ENCODE data around the gene BABAM2. TPM values are rescaled to one million over a fixed set of nuclear protein-coding genes. Genes with fewer than 3 reads are reported as not detected.

The BABAM2 gene
- total RNA-seq, 1 donor, result 38.4 TPM

- Histone ChIP-seq H3K4me1 (ENCODE audit: insufficient read depth, low read length) (peaks cover 35% of the 10 kb centered on the region), H3K9me3 (ENCODE audit: low read depth, low read length) (no peaks in the 10 kb centered on the region), H3K27me3 (ENCODE audit: insufficient read depth, low read length) (no peaks in the 10 kb centered on the region), H3K4me3 (ENCODE audit: low read length) (no peak overlapping the region)
Observed at GRCh38 chr2:28345619-28346018, 455.1 kb downstream of the BABAM2 start.

- Histone ChIP-seq H3K4me1 (ENCODE audit: insufficient read depth, low read length) (peaks cover 35% of the 10 kb centered on the region), H3K9me3 (ENCODE audit: low read depth, low read length) (no peaks in the 10 kb centered on the region), H3K27me3 (ENCODE audit: insufficient read depth, low read length) (no peaks in the 10 kb centered on the region), H3K4me3 (ENCODE audit: low read length) (no peak overlapping the region)
Observed at GRCh38 chr2:28346587-28346986, 456.1 kb downstream of the BABAM2 start.

- Histone ChIP-seq H3K4me3 (ENCODE audit: low read length) (no peak overlapping the region), H3K27me3 (ENCODE audit: insufficient read depth, low read length) (no peaks in the 10 kb centered on the region), H3K4me1 (ENCODE audit: insufficient read depth, low read length) (peaks cover 34% of the 10 kb centered on the region), H3K9me3 (ENCODE audit: low read depth, low read length) (no peaks in the 10 kb centered on the region)
Observed at GRCh38 chr2:28347193-28347592, 456.7 kb downstream of the BABAM2 start.

GRCh38 chr2:28347596-28347995 is 457.1 kb downstream of the BABAM2 start:
- Histone ChIP-seq H3K27me3 (ENCODE audit: insufficient read depth, low read length) (no peaks in the 10 kb centered on the region), H3K4me1 (ENCODE audit: insufficient read depth, low read length) (peaks cover 30% of the 10 kb centered on the region), H3K9me3 (ENCODE audit: low read depth, low read length) (no peaks in the 10 kb centered on the region), H3K4me3 (ENCODE audit: low read length) (no peak overlapping the region)

GRCh38 chr2:28348149-28348567 is 457.6 kb downstream of the BABAM2 start:
- H3K27me3 ChIP-seq (ENCODE audit: insufficient read depth, low read length), result no peaks in the 10 kb centered on the region
- peaks cover 25% of the 10 kb centered on the region for H3K4me1 ChIP-seq (ENCODE audit: insufficient read depth, low read length)
- no peak overlapping the region for H3K4me3 ChIP-seq (ENCODE audit: low read length)
- no peaks in the 10 kb centered on the region for H3K9me3 ChIP-seq (ENCODE audit: low read depth, low read length)

GRCh38 chr2:28348921-28349320 is 458.4 kb downstream of the BABAM2 start:
- Histone ChIP-seq H3K4me1 (ENCODE audit: insufficient read depth, low read length) (peaks cover 19% of the 10 kb centered on the region), H3K4me3 (ENCODE audit: low read length) (no peak overlapping the region), H3K27me3 (ENCODE audit: insufficient read depth, low read length) (no peaks in the 10 kb centered on the region), H3K9me3 (ENCODE audit: low read depth, low read length) (no peaks in the 10 kb centered on the region)

- H3K9me3 ChIP-seq (ENCODE audit: low read depth, low read length), result no peaks in the 10 kb centered on the region
- H3K4me3 ChIP-seq (ENCODE audit: low read length), result no peak overlapping the region
- H3K4me1 ChIP-seq (ENCODE audit: insufficient read depth, low read length), result peaks cover 19% of the 10 kb centered on the region
- no peaks in the 10 kb centered on the region for H3K27me3 ChIP-seq (ENCODE audit: insufficient read depth, low read length)
Observed at GRCh38 chr2:28349546-28350165, 459.1 kb downstream of the BABAM2 start.

- Histone ChIP-seq H3K9me3 (ENCODE audit: low read depth, low read length) (no peaks in the 10 kb centered on the region), H3K27me3 (ENCODE audit: insufficient read depth, low read length) (no peaks in the 10 kb centered on the region), H3K4me1 (ENCODE audit: insufficient read depth, low read length) (peaks cover 19% of the 10 kb centered on the region)
Observed at GRCh38 chr2:28350196-28350595, 459.7 kb downstream of the BABAM2 start.

GRCh38 chr2:28350791-28351285 is 460.3 kb downstream of the BABAM2 start:
- peaks cover 20% of the 10 kb centered on the region for H3K4me1 ChIP-seq (ENCODE audit: insufficient read depth, low read length)
- no peaks in the 10 kb centered on the region for H3K9me3 ChIP-seq (ENCODE audit: low read depth, low read length)
- no peaks in the 10 kb centered on the region for H3K27me3 ChIP-seq (ENCODE audit: insufficient read depth, low read length)
- no peak overlapping the region for H3K4me3 ChIP-seq (ENCODE audit: low read length)

More at GRCh38 chr2:28350196-28350595, 459.7 kb downstream of the BABAM2 start:
- no peak overlapping the region for H3K4me3 ChIP-seq (ENCODE audit: low read length)

GRCh38 chr2:28351621-28352020 is 461.1 kb downstream of the BABAM2 start:
- H3K9me3 ChIP-seq (ENCODE audit: low read depth, low read length), result no peaks in the 10 kb centered on the region
- peaks cover 24% of the 10 kb centered on the region for H3K4me1 ChIP-seq (ENCODE audit: insufficient read depth, low read length)
- no peak overlapping the region for H3K4me3 ChIP-seq (ENCODE audit: low read length)
- H3K27me3 ChIP-seq (ENCODE audit: insufficient read depth, low read length), result no peaks in the 10 kb centered on the region

GRCh38 chr2:28352104-28352503 is 461.6 kb downstream of the BABAM2 start:
- Histone ChIP-seq H3K27me3 (ENCODE audit: insufficient read depth, low read length) (no peaks in the 10 kb centered on the region), H3K4me3 (ENCODE audit: low read length) (no peak overlapping the region), H3K4me1 (ENCODE audit: insufficient read depth, low read length) (peaks cover 24% of the 10 kb centered on the region), H3K9me3 (ENCODE audit: low read depth, low read length) (no peaks in the 10 kb centered on the region)

GRCh38 chr2:28352610-28353195 is 462.2 kb downstream of the BABAM2 start:
- H3K9me3 ChIP-seq (ENCODE audit: low read depth, low read length), result no peaks in the 10 kb centered on the region
- peaks cover 18% of the 10 kb centered on the region for H3K4me1 ChIP-seq (ENCODE audit: insufficient read depth, low read length)
- H3K27me3 ChIP-seq (ENCODE audit: insufficient read depth, low read length), result no peaks in the 10 kb centered on the region
- no peak overlapping the region for H3K4me3 ChIP-seq (ENCODE audit: low read length)

- H3K4me3 ChIP-seq (ENCODE audit: low read length), result no peak overlapping the region
- no peaks in the 10 kb centered on the region for H3K9me3 ChIP-seq (ENCODE audit: low read depth, low read length)
- peaks cover 24% of the 10 kb centered on the region for H3K4me1 ChIP-seq (ENCODE audit: insufficient read depth, low read length)
- no peaks in the 10 kb centered on the region for H3K27me3 ChIP-seq (ENCODE audit: insufficient read depth, low read length)
Observed at GRCh38 chr2:28354920-28355520, 464.5 kb downstream of the BABAM2 start.

- Histone ChIP-seq H3K4me3 (ENCODE audit: low read length) (no peak overlapping the region), H3K4me1 (ENCODE audit: insufficient read depth, low read length) (peaks cover 29% of the 10 kb centered on the region), H3K27me3 (ENCODE audit: insufficient read depth, low read length) (no peaks in the 10 kb centered on the region), H3K9me3 (ENCODE audit: low read depth, low read length) (no peaks in the 10 kb centered on the region)
Observed at GRCh38 chr2:28355521-28356094, 465.1 kb downstream of the BABAM2 start.

- H3K27me3 ChIP-seq (ENCODE audit: insufficient read depth, low read length), result no peaks in the 10 kb centered on the region
- H3K4me3 ChIP-seq (ENCODE audit: low read length), result no peak overlapping the region
- peaks cover 35% of the 10 kb centered on the region for H3K4me1 ChIP-seq (ENCODE audit: insufficient read depth, low read length)
Observed at GRCh38 chr2:28356095-28356911, 465.8 kb downstream of the BABAM2 start.

More at GRCh38 chr2:28356095-28356911, 465.8 kb downstream of the BABAM2 start:
- no peaks in the 10 kb centered on the region for H3K9me3 ChIP-seq (ENCODE audit: low read depth, low read length)

All from mononuclear cell (primary cell).